Measurements from ENCODE around the gene PPP4R1.

Gene PPP4R1

DNA sequence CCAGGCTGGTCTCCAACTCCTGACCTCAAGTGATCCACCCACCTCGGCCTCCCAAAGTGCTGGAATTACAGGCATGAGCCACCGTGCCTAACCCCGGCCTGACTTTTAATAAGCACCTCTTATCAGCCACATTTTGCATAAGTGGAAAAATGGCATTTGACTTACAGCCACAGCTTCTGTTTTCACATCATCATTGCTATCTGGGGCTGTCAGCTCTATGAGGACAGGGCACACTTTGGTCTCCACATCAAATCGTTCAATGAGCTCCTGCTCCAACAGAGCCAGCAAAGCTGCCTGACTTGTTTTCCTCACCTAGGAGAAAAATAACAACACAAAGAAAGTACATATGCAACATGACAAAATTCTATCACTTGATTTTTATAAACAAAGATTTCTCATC lies 26.4 kb downstream of the PPP4R1 start:
- no peak for DNase-seq (ENCODE audit: low spot score)

DNA sequence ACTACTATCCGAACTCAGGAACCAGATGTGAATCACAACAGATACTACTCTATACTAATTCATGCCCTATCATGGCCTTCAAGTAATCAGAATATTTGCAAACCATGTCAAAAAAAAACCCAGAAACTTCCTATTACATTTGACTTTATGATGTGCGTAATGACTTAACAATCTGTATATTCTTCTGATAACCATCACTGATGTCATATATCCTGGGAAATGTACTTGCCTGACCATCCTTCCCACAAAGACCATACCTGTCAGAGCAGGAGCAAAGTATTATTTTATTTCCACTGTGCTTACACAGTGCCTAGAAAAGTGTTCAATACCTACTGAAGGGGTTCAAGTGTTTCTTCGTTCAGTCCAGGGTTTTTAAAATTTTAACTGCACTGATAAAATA lies 27.5 kb downstream of the PPP4R1 start:
- DNase-seq (ENCODE audit: low spot score) = no peak

DNA sequence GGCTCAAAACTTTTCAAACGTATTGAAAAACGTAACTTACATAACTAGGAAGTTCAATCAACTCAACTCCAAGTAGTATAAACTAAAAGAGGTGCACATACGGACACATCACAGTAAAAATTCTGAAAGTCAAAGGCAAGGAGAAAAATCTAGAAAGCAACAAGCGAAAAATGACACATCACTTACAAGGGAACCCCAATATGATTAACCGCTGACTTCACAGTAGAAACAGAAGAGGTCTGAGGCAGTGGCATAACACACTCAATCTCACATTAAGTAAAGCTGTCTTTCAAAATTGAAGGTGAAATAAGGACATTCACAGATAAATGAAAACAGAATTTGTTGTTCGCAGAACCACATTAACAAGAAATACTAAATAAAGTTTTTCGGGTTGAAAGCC lies 32.7 kb downstream of the PPP4R1 start:
- DNase-seq (ENCODE audit: low spot score) = no peak

DNA sequence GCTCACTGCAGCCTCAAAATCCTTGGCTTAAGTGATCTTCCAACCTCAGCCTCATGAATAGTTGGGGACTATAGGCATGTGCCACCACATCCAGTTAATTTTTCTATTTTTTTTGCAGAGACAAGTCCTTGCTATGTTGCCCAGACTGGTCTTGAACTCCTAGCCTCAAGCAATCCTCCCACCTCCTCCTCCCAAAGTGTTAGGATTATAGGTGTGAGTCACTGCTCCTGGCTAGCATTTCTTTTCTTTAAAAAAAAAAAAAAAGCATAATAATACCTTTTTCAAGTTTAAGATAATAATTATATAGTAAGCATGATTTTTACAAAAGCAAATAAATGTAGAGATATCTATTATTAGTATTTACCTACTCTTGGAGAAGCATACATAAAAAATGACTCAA lies 36.1 kb downstream of the PPP4R1 start:
- DNase-seq (ENCODE audit: low spot score) = no peak

DNA sequence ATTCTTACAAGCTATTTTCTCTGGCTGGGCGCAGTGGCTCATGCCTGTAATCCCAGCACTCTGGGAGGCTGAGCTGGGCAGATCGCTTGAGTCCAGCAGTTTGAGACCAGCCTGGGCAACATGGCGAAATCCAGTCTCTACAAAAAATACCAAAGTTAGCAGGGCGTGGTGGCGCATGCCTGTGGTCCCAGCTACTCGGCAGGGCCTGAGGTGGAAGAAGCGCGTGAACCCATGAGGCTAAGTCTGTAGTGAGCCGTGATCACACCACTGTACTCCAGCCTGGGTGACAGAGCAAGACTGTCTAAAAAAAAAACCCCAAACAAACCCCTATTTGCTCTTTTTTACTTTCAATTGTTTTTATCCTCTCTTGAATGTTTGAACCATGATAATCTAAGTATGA lies 37.0 kb downstream of the PPP4R1 start:
- no peak for DNase-seq (ENCODE audit: low spot score)

DNA sequence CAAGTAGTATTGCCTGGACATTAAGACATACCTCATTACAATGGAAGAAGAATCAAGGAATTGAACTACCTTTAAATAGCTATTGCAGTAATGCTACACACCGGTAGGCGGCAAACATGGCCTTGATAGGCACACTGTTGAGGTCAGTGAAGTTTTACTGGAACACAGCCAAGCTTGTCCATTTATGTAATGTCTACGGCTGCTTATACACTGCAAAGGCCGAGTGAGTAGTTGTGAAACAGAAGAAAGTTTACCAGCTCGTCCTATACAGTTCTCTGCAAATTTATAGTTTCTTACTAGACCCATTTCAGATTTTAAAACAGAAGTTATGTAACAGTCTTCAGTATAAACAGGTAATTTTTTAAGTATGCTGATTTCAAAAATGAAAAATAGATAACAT lies 38.8 kb downstream of the PPP4R1 start:
- peak; percentile 13 for DNase-seq (ENCODE audit: low spot score)

DNA sequence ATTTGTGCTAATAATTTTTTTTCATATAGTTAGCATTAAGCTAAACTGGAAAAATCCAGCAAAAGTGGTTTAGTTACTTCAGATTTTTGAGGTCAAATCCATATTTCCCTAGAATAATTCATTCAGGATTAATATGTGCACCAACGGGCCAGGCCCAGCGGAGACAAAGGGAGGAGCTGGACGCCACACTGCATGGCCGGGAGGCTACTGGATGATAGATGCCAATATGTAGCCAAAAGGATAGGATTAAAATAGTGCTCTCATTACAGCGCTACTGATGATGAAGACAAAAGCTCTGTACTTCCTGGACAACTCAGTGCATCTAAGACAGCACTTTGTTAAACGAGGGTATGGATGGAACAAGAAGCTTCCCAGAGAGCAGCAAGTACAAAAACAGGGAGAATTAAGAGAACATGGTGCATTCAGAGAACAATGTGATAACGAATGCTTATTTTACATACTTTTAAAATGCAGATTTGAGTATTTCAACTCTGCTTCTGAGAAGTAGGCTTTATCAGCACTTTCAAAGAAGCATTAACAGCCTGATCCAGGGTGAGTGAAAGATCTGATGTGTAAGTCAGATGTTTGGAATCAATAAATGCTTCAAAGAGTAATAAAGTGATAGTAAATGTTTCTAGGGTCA lies 39.8 kb downstream of the PPP4R1 start:
- no peak for DNase-seq (ENCODE audit: low spot score)

DNA sequence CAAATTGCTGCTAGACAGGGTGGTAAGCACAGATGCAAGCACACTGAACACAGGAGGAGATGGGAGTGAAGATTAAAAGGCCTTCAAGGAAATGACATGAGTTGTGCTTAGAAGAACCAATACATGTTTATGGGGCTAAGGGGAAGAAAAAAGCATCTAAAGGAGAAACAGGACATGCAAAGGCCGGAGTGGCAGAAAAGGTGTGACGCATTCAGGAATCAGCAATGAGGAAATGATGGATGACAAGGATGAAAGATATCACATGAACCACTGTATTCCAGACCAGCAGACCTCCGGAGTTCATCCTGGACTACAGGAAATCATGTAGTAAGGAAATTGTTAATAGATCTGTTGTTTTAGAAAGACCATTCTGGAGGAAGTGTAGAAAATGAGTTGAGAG lies 42.8 kb downstream of the PPP4R1 start:
- no peak for DNase-seq (ENCODE audit: low spot score)

DNA sequence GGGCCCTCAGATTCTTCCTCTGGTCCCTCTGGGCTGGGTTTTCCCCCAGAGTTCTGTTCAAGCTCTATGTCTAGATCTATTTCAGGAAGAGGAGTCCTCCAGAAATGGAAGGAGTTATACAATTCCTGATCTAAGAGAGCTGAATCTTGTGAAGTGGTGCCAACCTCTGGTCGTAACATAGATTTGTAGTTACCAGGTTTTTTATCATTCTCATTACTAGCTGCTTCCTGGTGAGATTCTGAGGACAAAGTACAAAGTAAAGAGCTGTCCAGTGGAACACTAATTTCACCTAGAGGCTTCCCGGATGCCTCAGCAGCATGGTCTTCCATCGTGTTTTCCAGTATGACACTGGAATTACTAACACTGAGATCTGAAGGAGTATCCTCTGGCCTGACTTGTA lies 44.1 kb downstream of the PPP4R1 start:
- DNase-seq (ENCODE audit: low spot score) = no peak

DNA sequence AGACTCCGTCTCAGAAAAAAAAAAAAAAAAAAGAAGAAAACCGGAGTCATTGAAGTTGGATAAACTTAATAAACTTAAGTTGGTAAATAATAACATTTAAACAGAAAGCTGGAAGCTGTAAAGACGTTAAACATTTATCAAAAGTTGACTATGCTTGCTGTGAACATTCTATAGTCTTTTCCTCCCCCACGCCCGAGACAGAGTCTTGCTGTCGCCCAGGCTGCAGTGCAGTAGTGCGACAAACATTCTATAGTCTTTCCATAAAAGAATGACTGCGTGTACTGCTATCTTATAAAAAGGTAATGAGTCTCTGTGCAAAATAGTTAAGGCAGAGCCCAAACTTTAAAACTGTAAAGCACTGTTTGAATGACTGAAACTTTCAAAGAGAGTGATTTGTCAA lies 45.2 kb downstream of the PPP4R1 start:
- DNase-seq (ENCODE audit: low spot score) = no peak

DNA sequence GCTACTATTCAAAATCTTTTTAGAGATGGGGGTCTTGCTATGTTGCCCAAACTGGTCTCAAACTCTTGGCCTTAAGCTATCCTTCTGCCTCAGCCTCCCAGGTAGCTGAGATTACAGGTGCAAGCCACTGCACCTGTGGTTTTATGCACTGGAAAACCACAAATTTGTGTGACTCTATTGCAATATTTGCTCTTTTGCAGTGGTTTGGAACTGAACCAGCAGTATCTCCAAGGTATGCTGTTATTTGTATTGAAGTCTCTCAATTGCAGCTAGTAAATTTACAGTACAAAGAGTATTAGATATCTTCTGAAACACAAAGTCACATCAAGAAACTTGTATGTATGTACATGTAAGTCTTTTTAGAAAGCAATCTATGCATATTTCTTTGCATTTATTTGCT lies 46.2 kb downstream of the PPP4R1 start:
- no peak for DNase-seq (ENCODE audit: low spot score)

DNA sequence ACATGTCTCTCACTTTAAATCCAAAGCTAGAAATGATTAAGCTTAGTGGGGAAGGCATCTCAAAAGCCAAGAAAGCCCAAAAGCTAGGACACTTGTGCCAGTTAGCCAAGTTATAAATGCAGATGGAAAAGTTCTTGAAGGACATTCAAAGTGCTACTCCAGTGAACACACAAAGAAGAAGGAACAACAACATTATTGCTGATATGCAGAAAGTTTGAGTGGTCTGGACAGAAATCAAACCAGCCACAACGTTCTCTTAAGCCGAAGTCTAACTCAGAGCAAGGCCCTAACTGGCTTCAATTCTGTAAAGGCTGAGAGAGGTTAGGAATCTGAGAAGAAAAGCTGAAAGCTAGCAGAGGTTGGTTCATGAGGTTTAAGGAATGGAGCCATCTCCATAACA lies 49.0 kb downstream of the PPP4R1 start:
- no peak for DNase-seq (ENCODE audit: low spot score)

DNA sequence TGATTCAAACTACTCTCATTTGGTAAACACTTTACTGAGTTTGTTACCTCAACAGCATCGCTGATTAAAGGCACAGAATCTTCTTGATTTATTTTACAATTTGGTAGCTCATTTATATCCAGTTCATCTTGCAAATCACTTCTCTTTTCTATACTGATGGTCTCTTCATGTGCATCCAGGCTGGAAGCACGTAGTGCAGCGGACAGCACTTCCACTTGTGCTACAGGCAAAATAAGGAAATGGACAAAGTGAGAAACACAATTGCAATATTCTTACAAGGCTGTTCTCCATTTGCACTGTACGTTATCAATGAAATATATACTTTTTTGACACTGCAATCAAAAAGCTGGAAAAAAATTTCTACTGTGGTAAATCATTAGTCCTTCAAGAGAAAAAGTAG lies 51.0 kb downstream of the PPP4R1 start:
- no peak for DNase-seq (ENCODE audit: low spot score)

DNA sequence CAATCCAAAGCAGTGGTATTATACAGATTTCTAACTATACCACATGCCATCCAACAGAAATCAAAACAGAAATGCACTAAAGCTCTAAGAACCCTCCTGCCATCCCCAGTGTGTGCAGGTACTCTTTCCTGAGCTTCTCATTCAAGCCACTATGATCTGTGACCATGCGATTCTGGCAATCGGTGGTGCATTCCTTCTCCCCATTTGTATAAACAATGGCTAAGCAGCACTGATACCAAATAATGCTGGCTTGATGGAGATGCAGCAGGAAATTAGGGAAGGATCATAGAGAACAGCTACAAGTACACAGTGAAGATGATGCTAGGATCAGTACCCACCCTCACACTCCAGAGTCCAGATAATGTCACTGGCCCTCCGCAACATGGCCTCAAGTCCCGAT lies 51.8 kb downstream of the PPP4R1 start:
- DNase-seq (ENCODE audit: low spot score) = no peak

DNA sequence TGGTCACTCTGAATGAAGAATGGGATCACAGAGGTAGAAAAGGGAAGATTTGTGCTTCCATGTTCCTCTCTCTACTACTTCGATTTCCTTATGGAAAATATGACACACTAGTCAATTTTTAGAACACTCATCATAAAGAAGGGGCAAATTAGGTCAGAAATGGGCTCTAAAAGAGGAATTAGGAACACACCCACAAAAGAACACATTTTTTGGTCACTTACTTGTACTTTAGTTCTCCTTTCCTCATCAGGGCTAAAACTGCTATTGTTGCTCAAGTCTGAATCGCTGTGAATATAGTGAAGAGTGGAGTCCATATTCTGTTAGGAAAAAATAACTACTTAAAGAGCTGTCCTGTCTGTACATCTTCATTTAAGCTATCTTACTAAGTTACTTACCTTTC lies 52.6 kb downstream of the PPP4R1 start:
- DNase-seq (ENCODE audit: low spot score) = no peak

DNA sequence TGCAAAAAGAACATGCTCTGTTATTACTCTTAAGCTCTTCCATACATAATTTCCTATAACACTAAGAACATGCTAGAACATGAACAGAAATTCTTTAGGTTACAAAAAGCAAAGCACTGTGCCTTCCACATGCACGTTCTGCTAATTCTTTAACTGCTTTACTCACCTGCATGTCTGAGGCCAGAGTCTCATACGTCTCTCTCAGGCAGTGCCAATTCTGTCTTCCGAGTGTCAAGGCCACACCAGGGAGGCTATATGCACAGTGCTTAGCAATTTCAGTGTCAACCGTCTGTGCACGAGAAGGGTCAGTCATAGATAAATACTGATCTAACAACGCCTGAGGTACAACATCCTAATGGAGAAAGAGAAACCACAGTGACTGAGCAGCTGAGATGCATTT lies 55.1 kb downstream of the PPP4R1 start:
- no peak for DNase-seq (ENCODE audit: low spot score)

DNA sequence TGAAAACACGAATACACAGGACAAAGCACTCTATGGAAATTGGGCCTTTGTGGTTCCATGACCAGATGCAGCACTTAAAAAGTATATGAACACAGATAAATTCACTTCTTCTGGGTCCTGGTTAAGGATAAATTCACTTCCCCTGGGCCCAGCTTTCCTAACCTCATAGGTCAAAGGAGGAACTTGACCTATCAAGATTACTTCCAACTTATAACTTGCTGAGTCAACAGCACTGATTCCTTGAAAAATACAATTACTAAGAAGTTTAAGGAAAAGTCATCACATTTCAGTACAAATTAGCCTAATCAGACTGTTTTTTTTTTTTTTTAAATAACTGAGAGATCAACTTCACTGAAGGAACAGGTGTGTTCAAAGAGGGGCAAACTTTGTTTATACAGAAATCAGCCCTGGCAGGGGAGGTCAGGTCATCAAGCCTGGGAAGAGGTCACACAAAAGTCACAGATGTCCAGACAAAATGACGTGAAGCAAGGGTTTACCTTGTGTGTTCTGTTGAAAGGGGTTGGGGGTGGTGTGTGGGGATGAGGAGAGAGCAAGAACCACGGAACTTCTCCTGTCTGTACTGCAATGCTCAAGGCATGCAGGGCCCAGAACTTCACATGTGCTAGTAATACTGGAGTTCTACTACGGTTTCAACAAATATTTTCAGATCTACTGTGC lies 55.8 kb downstream of the PPP4R1 start:
- DNase-seq (ENCODE audit: low spot score) = no peak

DNA sequence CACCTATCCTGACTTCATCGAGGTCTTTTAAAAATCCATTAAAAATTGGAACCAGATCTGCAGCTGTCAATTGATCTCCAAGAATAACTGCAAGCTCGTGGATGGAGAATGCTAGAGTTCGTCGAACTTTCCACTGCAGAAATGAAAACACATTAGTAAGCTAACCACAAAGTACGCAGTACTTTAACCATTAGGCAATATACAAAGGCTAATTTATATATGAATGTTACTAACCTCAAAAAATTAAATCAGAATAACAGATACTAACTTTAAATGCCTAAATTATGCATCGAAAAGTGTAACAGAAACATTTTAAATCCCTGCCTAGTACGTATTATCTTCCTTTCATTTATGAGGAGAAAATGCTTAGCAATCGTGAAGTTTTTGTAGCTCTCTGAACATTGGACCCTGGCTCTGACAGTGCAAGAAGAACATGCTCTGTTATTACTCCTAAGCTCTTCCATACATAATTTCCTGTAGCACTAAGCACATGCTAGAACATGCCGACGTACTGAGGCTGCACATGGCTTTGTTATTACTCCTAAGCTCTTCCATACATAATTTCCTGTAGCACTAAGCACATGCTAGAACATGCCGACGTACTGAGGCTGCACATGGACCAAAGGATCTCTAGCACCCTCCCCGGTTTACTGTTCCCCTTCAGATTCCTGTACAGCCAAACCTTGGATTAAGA lies 57.0 kb downstream of the PPP4R1 start:
- DNase-seq (ENCODE audit: low spot score) = no peak

DNA sequence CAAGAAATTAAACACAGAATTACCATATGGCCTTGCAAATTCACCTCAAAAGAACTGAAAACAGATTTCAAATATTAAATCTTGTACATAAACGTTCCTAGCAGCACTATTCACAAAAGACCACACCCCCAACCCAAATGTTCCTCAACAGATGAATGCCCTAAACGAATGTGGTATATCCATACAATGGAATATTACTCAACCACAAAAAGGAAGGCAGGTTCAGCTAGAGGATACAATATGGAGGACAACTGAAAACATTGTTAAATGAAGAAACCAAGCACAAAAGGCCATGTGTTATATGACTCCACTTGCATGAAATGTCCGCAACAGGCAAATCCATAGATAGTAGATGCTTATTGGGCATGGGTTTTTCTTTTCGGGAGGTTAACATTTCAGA lies 61.7 kb downstream of the PPP4R1 start:
- no peak for DNase-seq (ENCODE audit: low spot score)

DNA sequence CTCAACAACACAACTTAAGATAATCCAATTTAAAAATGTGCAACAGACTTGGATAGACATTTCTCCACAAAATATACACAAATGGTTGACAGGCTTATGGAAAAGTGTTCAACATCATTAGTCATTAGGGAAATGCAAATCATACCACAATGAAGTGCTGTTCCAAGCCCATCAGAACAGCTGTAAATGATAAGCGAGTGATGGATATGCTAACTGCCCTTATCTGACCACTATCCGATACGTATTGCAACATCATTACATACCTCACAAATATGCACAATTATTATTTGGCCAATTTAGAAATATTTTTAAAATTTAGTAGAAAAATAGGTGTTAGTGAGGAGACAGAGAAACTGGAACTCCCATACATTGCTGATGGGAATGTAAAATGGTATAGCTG lies 62.2 kb downstream of the PPP4R1 start:
- DNase-seq (ENCODE audit: low spot score) = no peak

DNA sequence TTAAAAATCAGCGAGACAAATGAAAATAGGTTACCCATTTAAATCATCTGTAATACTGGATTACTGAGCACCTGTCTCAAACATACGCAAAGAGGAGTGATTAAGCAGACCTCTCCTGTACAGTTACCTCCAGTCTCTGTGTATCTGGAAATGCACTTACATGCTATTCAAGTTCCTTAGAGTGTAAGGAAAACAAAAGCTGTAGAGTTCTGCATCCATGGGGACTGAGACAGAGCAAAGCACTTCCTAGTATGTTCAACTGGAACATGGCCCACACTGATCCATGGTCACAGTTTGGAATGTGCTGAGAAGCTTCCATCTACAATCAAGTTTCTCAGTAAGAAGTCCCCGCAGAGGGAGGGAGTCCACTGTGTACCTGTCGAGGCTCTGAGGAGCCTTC lies 63.9 kb downstream of the PPP4R1 start:
- no peak for DNase-seq (ENCODE audit: low spot score)

DNA sequence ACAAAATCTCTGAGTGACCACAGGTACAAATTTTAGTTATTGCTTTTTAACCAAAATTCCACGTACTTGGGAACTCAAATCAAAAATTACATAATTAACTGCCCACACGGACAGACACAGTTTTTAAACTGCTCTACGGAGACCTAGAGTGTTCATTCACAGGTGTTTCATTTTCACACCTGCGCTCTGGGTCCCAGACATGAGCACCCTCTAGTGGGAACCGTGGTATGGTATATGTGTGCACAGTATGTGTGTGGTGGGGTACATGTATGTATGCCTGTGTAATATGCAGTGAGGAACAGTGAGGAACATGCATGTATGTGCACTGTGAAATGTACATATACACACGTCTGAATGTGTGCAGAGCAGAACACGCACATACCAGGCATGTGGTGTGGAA lies 65.0 kb downstream of the PPP4R1 start:
- DNase-seq (ENCODE audit: low spot score) = no peak

DNA sequence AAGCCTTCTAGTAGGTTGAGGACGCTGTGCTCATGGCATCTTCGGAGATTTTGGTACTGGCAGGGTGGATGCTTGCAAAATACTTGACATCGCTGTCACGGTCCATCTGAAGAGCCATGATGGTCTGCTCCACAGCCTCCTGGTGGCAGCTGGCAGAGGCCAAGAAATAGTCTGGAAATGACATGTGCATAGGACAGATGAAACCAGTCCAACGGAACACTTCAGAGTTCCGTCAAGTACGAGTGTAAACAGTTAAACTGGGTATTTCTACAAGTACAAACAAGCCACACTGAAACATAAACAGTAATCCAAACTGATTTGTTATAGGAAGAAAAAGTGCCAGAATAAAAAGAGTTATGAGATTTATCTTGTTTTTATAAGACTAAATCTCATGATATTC lies 66.6 kb downstream of the PPP4R1 start:
- no peak for DNase-seq (ENCODE audit: low spot score)

DNA sequence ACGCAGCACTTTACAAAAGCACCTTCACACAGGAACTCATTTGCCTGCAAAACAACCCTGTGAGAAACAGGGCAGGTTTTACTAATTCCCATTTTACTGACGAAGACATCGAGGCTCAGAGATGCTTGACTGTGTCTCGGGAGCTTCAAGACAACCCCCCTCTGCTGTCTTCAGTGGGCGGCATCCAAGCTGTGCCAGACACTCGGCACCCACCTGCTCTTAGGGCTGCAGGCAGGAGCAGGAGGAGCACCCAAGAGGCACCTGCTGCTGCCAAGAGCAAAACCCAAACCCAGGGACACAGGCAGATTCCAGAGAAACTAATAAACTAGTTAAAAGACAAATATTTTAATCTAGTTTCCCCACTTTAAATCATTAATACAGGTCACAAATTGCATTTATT lies 67.9 kb downstream of the PPP4R1 start:
- no peak for DNase-seq (ENCODE audit: low spot score)

All from activated CD4-positive, alpha-beta T cell treated with anti-CD3 and anti-CD28 coated beads, Interleukin-2, Interleukin-4, amounts not matched to agents 100 ng/mL and 50 ng/mL, durations not matched to agents 16 hours and 8 hours (primary cell).